Gastrocnemius medialis (tissue), 4 donors: ENCODE measurements around the gene ZNRF1. TPM values are rescaled to one million over a fixed set of nuclear protein-coding genes. Genes with fewer than 3 reads are reported as not detected.

ENCODE experiments used
- ATAC-seq, 2 donors: fragments of 150-250 bp; one replicate each; pipeline ENCODE4 v1.9.1; 2016
- DNase-seq, 2 donors: peaks; one replicate each; pipeline ENCODE4 v3.0.0-alpha.2; 2019
- H3K27ac ChIP-seq, 4 donors: fragments of 200-600 bp; sonication (generic); 1 replicate in 1 of 4; 2 replicates in 3 of 4; pipeline ENCODE4 v1.5.1; 2016 to 2018; ENCODE audit warnings: mild to moderate bottlenecking in 2 of 4, moderate library complexity in 1 of 4
- H3K27me3 ChIP-seq, 3 donors: fragments of 200-600 bp; sonication (generic) in 2 of 3; 1 replicate in 1 of 3; 2 replicates in 2 of 3; pipeline versions ENCODE4 v1.5.1 to v1.6.0; 2016 to 2019; ENCODE audit warnings: mild to moderate bottlenecking in 1 of 3, moderate library complexity in 1 of 3
- H3K36me3 ChIP-seq, 2 donors: fragments of 200-600 bp; sonication (generic) in 1 of 2; one replicate each; pipeline ENCODE4 v1.5.1; 2017 to 2018
- H3K4me1 ChIP-seq, 2 donors: fragments of 200-600 bp; sonication (generic) in 1 of 2; one replicate each; pipeline ENCODE4 v1.5.1; 2016 to 2017; ENCODE audit warnings: mild to moderate bottlenecking in 2 of 2
- H3K4me3 ChIP-seq, 4 donors: fragments of 200-600 bp; sonication (generic) in 3 of 4; 1 replicate in 1 of 4; 2 replicates in 3 of 4; pipeline ENCODE4 v1.5.1; 2016 to 2019; ENCODE audit warnings: mild to moderate bottlenecking in 2 of 4
- H3K9me3 ChIP-seq, 3 donors: fragments of 200-600 bp; sonication (generic) in 2 of 3; 1 replicate in 1 of 3; 2 replicates in 2 of 3; pipeline ENCODE4 v1.5.1; 2016 to 2019
- CTCF ChIP-seq, 5 experiments: fragments of 450-650 bp in 3 of 5; fragments of 200-600 bp in 2 of 5; sonication (generic) in 2 of 5; IDR thresholded peaks in 4 of 5; conservative IDR thresholded peaks in 1 of 5; 1 replicate in 4 of 5; 2 replicates in 1 of 5; pipeline ENCODE4 v1.5.1; 2016 to 2019; ENCODE audit warnings: antibody characterized with exemption in 5 of 5, mild to moderate bottlenecking in 3 of 5, moderate library complexity in 3 of 5
- POLR2A ChIP-seq, 2 donors: fragments of 450-650 bp; IDR thresholded peaks; one replicate each; pipeline ENCODE4 v1.6.1; 2017; ENCODE audit warnings: antibody characterized with exemption in 2 of 2, mild to moderate bottlenecking in 2 of 2, moderate library complexity in 2 of 2
- in situ Hi-C, 4 donors: fragments of 200-750 bp; cut with MboI; loops; one replicate each; pipeline versions ENCODE4 v1.15.0 to v1.8.0; 2017; ENCODE audit warnings: low sequenced_read_pairs in 4 of 4
- intact Hi-C: fragments of 100-400 bp; cut with DNase I; formaldehyde crosslinking; loops from one replicate; pipeline ENCODE4 v1.15.1; 2023; ENCODE audit warnings: low total_unique reads
- total RNA-seq, 4 donors: library from RNA; depleted of rRNA; stranded (reverse); fragments of >200 nt; gene quantifications; one replicate each; pipeline versions ENCODE4 v1.1.0 to v1.2.3, GENCODE V29; 2016

The ZNRF1 gene
- total RNA-seq, 4 donors from 2014 or later, result 21.7 to 37.1 (median 30.2) TPM

DNA sequence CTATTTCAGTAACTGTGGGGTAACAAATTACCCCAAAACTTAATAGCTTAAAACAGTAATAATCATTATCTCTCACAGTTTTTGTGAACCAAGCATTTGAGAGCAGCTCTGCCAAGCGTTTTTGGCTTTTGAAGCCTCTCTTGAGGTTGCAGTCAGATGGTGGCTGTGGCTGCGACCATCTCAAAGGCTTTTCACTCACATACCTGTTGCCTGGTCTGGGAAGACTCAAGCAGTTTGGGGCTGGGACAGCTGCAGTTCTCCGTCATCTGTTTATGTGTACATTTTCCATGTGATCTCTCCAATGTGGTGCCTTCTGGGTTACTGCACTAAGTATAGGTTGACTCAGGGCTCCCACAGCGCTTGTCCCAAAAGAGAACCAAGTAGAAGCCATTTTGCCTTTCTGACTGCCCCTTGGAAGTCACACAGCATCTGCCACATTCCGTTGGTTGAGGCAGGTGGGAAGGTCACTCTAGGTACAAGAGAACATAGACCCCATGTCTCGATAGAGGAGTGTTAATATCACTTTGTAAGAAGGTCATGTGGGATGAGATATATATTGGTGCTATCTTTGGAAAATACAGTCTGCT is 68.1 kb downstream of the ZNRF1 start:
- intact Hi-C loops, result no loop called here
- DNase-seq (no peak), ATAC-seq (no peak)
- H3K27me3 ChIP-seq, result no peaks in the 10 kb centered on the region
- no peak overlapping the region for H3K27ac ChIP-seq
- H3K4me1 ChIP-seq, result peaks cover 55 to 62% of the 10 kb centered on the region in 2 donors
- no peak for TF ChIP-seq CTCF (IDR thresholded peaks at IDR 0.05 in 4 of 5, conservative IDR thresholded peaks at IDR 0.05 in 1 of 5)
- no peak for TF ChIP-seq POLR2A (IDR thresholded peaks at IDR 0.05)
- H3K36me3 ChIP-seq, result no peaks in the 10 kb centered on the region
- no peak overlapping the region for H3K4me3 ChIP-seq
- in situ Hi-C loops, result no loop called here
- no peaks in the 10 kb centered on the region for H3K9me3 ChIP-seq

- Histone ChIP-seq H3K4me3 (no peak overlapping the region), H3K27ac (no peak overlapping the region), H3K9me3 (no peaks in the 10 kb centered on the region), H3K4me1 (peaks cover 45 to 48% of the 10 kb centered on the region in 2 donors), H3K27me3 (no peaks in the 10 kb centered on the region), H3K36me3 (no peaks in the 10 kb centered on the region)
- TF ChIP-seq POLR2A (IDR thresholded peaks at IDR 0.05) (no peak), CTCF (IDR thresholded peaks at IDR 0.05 in 4 of 5, conservative IDR thresholded peaks at IDR 0.05 in 1 of 5) (no peak)
- DNase-seq (no peak), ATAC-seq (no peak)
- in situ Hi-C loops, result no loop called here
- intact Hi-C loops, result no loop called here
These were observed 69.5 kb downstream of the ZNRF1 start for GRCh38 chr16:75068085-75069031.

GRCh38 chr16:75070012-75070841 is 71.4 kb downstream of the ZNRF1 start:
- Histone ChIP-seq H3K9me3 (no peaks in the 10 kb centered on the region), H3K4me1 (peaks cover 42 to 44% of the 10 kb centered on the region in 2 donors), H3K27ac (peak overlapping the region in 2 of 4 donors; percentile 47 to 52), H3K36me3 (no peaks in the 10 kb centered on the region), H3K4me3 (no peak overlapping the region), H3K27me3 (no peaks in the 10 kb centered on the region)
- no peak for TF ChIP-seq POLR2A (IDR thresholded peaks at IDR 0.05)
- TF ChIP-seq CTCF (IDR thresholded peaks at IDR 0.05 in 4 of 5, conservative IDR thresholded peaks at IDR 0.05 in 1 of 5), result no peak
- ATAC-seq (peak in 1 of 2 donors; percentile 34), DNase-seq (peak; percentile 31 to 53)
- intact Hi-C loops, result no loop called here
- in situ Hi-C loops, result no loop called here

GRCh38 chr16:75071621-75072020 is 72.8 kb downstream of the ZNRF1 start:
- TF ChIP-seq POLR2A (IDR thresholded peaks at IDR 0.05) (no peak), CTCF (IDR thresholded peaks at IDR 0.05 in 4 of 5, conservative IDR thresholded peaks at IDR 0.05 in 1 of 5) (no peak)
- Histone ChIP-seq H3K27me3 (no peaks in the 10 kb centered on the region), H3K4me1 (peaks cover 41 to 47% of the 10 kb centered on the region in 2 donors), H3K27ac (peak overlapping the region in 1 of 4 donors; percentile 39), H3K4me3 (no peak overlapping the region), H3K9me3 (no peaks in the 10 kb centered on the region), H3K36me3 (no peaks in the 10 kb centered on the region)
- intact Hi-C loops, result no loop called here
- ATAC-seq, result no peak
- in situ Hi-C loops, result no loop called here
- DNase-seq, result no peak
